ENCODE measurements around the gene RAB22A. TPM values are rescaled to one million over a fixed set of nuclear protein-coding genes. Genes with fewer than 3 reads are reported as not detected.
A peak's percentile ranks its signal among the peaks of the same experiment; 100 is the strongest.

Gene RAB22A
- total and polyA plus RNA-seq, 9 of the 15 experiments (the other 6 are each of a cell fraction or from before 2014, with no cell fraction given): 1.1 to 8.0 (median 6.7) TPM

DNA sequence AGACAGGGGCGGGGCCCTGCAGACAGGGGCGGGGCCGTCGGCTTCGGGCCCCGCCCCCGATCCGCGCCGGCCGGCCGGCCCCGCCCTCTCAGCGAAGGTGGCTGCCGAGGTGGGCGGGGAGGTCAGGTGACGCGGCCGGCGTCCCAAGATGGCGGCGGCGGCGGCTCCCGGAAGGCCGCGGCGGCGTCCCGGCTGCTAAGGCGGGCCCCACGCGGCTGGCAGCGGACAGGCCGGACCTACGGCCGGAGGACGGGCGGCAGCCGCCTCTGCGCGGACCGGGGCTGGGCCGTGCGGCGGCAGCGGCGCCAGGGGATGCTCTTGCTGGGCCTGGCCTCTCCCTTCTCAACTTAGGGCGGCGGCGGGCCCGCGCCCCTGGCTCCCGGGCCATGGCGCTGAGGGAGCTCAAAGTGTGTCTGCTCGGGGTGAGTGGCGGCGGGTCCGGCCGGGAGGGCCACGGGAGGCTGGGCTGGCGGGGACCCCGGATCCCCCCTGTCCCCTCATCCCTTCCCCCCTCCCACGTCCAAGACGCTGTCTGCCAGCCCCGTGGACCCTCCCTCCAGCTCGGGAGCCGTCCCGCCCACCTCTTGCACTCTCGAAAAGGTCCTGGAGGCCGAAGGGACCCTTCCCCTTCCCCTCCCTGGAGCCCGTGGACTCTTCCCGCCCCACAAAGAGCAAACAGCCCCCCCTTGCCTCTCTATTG lies at the start of gene RAB22A (continued):
- TF ChIP-seq, protein P1, sequence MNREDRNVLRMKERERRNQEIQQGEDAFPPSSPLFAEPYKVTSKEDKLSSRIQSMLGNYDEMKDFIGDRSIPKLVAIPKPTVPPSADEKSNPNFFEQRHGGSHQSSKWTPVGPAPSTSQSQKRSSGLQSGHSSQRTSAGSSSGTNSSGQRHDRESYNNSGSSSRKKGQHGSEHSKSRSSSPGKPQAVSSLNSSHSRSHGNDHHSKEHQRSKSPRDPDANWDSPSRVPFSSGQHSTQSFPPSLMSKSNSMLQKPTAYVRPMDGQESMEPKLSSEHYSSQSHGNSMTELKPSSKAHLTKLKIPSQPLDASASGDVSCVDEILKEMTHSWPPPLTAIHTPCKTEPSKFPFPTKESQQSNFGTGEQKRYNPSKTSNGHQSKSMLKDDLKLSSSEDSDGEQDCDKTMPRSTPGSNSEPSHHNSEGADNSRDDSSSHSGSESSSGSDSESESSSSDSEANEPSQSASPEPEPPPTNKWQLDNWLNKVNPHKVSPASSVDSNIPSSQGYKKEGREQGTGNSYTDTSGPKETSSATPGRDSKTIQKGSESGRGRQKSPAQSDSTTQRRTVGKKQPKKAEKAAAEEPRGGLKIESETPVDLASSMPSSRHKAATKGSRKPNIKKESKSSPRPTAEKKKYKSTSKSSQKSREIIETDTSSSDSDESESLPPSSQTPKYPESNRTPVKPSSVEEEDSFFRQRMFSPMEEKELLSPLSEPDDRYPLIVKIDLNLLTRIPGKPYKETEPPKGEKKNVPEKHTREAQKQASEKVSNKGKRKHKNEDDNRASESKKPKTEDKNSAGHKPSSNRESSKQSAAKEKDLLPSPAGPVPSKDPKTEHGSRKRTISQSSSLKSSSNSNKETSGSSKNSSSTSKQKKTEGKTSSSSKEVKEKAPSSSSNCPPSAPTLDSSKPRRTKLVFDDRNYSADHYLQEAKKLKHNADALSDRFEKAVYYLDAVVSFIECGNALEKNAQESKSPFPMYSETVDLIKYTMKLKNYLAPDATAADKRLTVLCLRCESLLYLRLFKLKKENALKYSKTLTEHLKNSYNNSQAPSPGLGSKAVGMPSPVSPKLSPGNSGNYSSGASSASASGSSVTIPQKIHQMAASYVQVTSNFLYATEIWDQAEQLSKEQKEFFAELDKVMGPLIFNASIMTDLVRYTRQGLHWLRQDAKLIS (CRISPR knock-in tag; IDR thresholded peaks at IDR 0.05): peak; percentile 45; the same call in 1 of the 2 replicates
- peak; percentile 83 to 97 (median 94) for TF ChIP-seq YY1 (IDR thresholded peaks at IDR 0.05; ENCODE audit: borderline replicate concordance in 1 of 3, control insufficient read depth in 1 of 3, extremely low read depth in 1 of 3, insufficient read depth in 3 of 3, insufficient read length in 1 of 3, insufficient replicate concordance in 2 of 3, low read depth in 1 of 3, low read length in 2 of 3)
- TF ChIP-seq, protein P2, sequence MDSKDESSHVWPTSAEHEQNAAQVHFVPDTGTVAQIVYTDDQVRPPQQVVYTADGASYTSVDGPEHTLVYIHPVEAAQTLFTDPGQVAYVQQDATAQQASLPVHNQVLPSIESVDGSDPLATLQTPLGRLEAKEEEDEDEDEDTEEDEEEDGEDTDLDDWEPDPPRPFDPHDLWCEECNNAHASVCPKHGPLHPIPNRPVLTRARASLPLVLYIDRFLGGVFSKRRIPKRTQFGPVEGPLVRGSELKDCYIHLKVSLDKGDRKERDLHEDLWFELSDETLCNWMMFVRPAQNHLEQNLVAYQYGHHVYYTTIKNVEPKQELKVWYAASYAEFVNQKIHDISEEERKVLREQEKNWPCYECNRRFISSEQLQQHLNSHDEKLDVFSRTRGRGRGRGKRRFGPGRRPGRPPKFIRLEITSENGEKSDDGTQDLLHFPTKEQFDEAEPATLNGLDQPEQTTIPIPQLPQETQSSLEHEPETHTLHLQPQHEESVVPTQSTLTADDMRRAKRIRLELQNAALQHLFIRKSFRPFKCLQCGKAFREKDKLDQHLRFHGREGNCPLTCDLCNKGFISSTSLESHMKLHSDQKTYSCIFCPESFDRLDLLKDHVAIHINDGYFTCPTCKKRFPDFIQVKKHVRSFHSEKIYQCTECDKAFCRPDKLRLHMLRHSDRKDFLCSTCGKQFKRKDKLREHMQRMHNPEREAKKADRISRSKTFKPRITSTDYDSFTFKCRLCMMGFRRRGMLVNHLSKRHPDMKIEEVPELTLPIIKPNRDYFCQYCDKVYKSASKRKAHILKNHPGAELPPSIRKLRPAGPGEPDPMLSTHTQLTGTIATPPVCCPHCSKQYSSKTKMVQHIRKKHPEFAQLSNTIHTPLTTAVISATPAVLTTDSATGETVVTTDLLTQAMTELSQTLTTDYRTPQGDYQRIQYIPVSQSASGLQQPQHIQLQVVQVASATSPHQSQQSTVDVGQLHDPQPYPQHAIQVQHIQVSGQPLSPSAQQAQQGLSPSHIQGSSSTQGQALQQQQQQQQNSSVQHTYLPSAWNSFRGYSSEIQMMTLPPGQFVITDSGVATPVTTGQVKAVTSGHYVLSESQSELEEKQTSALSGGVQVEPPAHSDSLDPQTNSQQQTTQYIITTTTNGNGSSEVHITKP (IDR thresholded peaks at IDR 0.05; ENCODE audit: partially characterized antibody): peak; percentile 26
- TF ChIP-seq DNMT1 (IDR thresholded peaks at IDR 0.05): no peak
- TF ChIP-seq, protein P3, sequence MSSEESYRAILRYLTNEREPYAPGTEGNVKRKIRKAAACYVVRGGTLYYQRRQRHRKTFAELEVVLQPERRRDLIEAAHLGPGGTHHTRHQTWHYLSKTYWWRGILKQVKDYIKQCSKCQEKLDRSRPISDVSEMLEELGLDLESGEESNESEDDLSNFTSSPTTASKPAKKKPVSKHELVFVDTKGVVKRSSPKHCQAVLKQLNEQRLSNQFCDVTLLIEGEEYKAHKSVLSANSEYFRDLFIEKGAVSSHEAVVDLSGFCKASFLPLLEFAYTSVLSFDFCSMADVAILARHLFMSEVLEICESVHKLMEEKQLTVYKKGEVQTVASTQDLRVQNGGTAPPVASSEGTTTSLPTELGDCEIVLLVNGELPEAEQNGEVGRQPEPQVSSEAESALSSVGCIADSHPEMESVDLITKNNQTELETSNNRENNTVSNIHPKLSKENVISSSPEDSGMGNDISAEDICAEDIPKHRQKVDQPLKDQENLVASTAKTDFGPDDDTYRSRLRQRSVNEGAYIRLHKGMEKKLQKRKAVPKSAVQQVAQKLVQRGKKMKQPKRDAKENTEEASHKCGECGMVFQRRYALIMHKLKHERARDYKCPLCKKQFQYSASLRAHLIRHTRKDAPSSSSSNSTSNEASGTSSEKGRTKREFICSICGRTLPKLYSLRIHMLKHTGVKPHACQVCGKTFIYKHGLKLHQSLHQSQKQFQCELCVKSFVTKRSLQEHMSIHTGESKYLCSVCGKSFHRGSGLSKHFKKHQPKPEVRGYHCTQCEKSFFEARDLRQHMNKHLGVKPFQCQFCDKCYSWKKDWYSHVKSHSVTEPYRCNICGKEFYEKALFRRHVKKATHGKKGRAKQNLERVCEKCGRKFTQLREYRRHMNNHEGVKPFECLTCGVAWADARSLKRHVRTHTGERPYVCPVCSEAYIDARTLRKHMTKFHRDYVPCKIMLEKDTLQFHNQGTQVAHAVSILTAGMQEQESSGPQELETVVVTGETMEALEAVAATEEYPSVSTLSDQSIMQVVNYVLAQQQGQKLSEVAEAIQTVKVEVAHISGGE (CRISPR knock-in tag; IDR thresholded peaks at IDR 0.05): peak in 1 of 3 experiments; percentile 24; a peak in 1 of 6 replicates
- TF ChIP-seq, protein P4, sequence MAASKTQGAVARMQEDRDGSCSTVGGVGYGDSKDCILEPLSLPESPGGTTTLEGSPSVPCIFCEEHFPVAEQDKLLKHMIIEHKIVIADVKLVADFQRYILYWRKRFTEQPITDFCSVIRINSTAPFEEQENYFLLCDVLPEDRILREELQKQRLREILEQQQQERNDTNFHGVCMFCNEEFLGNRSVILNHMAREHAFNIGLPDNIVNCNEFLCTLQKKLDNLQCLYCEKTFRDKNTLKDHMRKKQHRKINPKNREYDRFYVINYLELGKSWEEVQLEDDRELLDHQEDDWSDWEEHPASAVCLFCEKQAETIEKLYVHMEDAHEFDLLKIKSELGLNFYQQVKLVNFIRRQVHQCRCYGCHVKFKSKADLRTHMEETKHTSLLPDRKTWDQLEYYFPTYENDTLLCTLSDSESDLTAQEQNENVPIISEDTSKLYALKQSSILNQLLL (CRISPR knock-in tag; IDR thresholded peaks at IDR 0.05; ENCODE audit: borderline replicate concordance): no peak
- no peak for TF ChIP-seq ZNF444 (CRISPR knock-in tag; IDR thresholded peaks at IDR 0.05)
- no peak for TF ChIP-seq CBX5 (IDR thresholded peaks at IDR 0.05; ENCODE audit: borderline replicate concordance, low read depth)
- TF ChIP-seq, protein P5, sequence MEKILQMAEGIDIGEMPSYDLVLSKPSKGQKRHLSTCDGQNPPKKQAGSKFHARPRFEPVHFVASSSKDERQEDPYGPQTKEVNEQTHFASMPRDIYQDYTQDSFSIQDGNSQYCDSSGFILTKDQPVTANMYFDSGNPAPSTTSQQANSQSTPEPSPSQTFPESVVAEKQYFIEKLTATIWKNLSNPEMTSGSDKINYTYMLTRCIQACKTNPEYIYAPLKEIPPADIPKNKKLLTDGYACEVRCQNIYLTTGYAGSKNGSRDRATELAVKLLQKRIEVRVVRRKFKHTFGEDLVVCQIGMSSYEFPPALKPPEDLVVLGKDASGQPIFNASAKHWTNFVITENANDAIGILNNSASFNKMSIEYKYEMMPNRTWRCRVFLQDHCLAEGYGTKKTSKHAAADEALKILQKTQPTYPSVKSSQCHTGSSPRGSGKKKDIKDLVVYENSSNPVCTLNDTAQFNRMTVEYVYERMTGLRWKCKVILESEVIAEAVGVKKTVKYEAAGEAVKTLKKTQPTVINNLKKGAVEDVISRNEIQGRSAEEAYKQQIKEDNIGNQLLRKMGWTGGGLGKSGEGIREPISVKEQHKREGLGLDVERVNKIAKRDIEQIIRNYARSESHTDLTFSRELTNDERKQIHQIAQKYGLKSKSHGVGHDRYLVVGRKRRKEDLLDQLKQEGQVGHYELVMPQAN (IDR thresholded peaks at IDR 0.05; ENCODE audit: borderline replicate concordance): no peak
- TF ChIP-seq POLR2A (conservative IDR thresholded peaks at IDR 0.05): 0 out of 2 replicates have a peak, but pooled peaks have one; percentile 42
